H1 (cell line): ENCODE data around the gene MICALL2. TPM values are rescaled to one million over a fixed set of nuclear protein-coding genes. Genes with fewer than 3 reads are reported as not detected.

ENCODE experiments used
- POU5F1 ChIP-seq: IDR thresholded peaks from 2 replicates; pipeline ENCODE4 v1.6.1; 2011; ENCODE audit warnings: low read depth, mild to moderate bottlenecking, low read length, moderate library complexity
- SP1 ChIP-seq: IDR thresholded peaks from 2 replicates; pipeline ENCODE4 v1.6.1; 2011; ENCODE audit warnings: low read depth, low read length
- polyA plus RNA-seq, 7 experiments: library from polyadenylated mRNA; depleted of rRNA in 3 of 7; stranded (reverse) in 5 of 7; unstranded in 2 of 7; fragments of >200 nt in 5 of 7; fragments of 200-250 nt in 2 of 7; gene quantifications; 1 replicate in 5 of 7; 2 replicates in 1 of 7; 4 replicates in 1 of 7; pipeline versions ENCODE4 v1.2.1 to v1.2.3, GENCODE V29; 2011 to 2013; ENCODE audit warnings: missing spikeins in 2 of 7, mixed read lengths in 2 of 7
- total RNA-seq: library from RNA; stranded (reverse); fragmentation: NEBNext Ultra II Directional; extraction: Animal tissue kit (Norgen Biotek cat#: 25700); gene quantifications from 2 replicates; pipeline ENCODE4 v1.2.1, GENCODE V29; 2021

The MICALL2 gene
- total and polyA plus RNA-seq, 2 of the 8 experiments (the other 6 are each of a cell fraction or from before 2014, with no cell fraction given): 5.3 to 8.5 TPM

- TF ChIP-seq POU5F1: no peak
- TF ChIP-seq SP1: no peak
- TF ChIP-seq, all 59 proteins: peak for 0
These were observed 35.7 kb upstream of the MICALL2 start (continued) for GRCh38 chr7:1494866-1495563.
